ENCODE measurements around the gene CYB561D2. TPM values are rescaled to one million over a fixed set of nuclear protein-coding genes. Genes with fewer than 3 reads are reported as not detected.

Gene CYB561D2
- total RNA-seq, 1 donor from 2014 or later, result 42.7 TPM

DNA sequence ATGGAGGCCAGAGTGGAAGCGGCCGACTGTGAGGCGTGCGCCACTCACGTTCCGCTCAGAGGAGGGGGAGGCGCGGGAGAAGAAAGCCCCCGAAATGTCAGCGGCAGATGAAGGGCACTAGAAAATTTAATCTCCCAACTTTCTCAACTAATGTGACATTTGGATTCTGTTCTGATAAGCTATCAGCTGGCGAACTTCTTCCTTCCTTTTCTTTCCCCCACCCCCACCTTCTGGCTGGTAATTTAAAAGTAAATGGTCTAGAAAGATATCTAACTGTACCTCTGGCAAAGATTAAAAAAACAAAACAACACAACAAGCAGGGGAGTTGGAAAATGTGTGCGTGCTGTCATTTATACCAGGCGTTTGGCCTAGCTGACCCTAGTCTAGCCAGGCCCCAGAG is 35.1 kb downstream of the CYB561D2 start:
- intact Hi-C loops (cut with micrococcal nuclease), result no loop called here

DNA sequence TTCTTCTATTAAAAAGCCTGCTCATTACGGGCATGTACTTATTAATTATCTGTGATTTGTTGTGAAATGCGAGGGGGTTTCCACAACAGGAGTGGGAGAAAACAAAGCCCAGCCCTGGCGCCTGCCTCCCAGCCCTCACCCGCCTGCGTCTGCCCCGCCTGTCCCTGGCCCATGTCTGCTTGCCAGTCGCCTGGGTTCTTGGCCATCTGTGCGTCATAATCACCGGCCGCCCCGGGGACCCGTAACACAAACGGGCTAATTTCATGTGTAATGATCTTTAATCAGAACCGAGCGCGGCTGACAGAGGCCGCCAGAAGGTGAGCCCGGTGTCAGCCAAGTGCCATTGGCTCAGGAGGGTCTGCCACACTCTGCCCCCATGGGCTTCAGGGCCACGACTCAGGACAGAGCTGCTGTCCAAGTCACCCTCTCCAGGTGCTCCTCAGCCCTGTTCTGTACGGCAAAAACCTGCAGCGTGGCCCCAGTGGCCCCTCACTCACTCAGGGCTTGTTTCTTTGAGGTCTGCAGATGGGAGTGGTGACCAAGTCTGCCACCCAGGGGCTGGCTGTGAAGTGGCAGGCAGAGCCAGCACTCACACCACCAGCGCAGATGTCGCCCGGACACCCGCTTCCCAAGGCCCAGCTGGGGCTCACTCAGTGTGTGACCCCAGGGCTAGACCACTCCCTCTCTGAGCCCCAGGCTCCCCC is 37.5 kb downstream of the CYB561D2 start:
- intact Hi-C loops (cut with micrococcal nuclease), result no loop called here

DNA sequence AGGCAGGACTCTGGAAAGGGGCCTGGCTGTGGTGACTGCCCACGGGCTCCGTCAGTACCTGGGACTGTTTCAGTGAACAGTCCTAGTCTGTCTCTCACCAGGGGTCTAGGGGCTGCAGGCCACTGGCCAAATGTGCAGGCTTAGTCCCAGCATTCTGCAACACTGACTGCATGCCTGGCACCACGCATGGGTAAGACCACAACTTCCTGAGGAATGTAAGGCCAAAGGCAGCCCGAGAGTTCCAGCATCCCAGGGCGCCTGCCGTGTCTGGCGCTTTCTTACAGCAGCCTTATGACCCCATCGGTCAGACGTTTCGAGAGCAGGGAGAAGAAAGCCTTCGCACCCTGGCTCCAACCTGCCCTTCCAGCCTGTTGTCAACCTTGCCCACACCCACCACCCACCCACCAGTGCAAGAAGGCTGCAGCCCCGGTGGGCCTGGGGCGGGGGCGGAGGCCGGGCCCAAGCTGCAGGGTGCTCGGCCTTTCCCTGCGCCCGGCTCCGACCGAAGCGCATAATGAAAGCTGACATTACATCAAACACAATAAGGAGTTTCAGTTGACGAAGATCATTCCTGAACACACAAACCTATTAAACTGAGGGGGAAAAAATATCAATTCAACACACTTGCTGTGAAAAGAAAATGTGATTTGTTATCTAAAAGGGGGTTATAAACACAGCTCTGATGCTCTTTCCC is 38.2 kb downstream of the CYB561D2 start:
- intact Hi-C loops (cut with micrococcal nuclease), result no loop called here

GRCh38 chr3:50389414-50389767 is 38.7 kb downstream of the CYB561D2 start:
- intact Hi-C loops (cut with micrococcal nuclease), result no loop called here

DNA sequence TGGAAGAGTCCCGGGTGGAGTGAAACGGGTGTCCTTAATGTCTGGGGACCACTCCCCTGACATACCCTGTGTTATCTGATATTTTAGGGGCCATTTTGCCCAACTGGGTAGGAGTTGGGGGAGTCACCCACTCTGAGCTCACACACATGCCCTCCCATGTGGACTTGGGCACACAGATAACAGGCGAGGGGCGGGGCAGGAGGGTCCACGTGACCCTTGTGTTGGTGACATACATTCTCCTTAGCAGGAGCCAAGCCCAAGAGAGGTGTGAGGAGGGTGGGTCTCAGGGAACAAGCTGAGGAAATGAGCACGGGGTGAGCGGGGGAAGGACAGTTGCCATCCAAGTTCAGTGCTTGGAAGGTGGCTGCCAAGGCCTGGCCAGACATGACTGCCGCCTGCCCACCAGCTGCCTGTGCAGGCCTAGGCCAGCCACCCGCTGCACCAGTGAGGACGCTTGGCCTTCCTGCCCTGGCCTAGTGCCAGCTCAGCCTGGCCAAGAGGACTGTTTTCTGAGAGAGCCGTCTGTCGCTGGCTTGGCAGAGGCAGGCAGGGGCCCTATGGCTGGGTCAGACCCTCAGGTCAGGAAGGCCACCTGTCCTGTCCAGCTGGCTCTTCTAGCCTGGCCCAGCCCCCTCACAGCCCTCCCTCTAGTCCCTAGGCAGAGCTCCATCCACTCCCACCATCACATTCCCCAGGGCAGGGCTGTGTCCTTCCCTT is 40.0 kb downstream of the CYB561D2 start:
- intact Hi-C loops (cut with micrococcal nuclease), result no loop called here

DNA sequence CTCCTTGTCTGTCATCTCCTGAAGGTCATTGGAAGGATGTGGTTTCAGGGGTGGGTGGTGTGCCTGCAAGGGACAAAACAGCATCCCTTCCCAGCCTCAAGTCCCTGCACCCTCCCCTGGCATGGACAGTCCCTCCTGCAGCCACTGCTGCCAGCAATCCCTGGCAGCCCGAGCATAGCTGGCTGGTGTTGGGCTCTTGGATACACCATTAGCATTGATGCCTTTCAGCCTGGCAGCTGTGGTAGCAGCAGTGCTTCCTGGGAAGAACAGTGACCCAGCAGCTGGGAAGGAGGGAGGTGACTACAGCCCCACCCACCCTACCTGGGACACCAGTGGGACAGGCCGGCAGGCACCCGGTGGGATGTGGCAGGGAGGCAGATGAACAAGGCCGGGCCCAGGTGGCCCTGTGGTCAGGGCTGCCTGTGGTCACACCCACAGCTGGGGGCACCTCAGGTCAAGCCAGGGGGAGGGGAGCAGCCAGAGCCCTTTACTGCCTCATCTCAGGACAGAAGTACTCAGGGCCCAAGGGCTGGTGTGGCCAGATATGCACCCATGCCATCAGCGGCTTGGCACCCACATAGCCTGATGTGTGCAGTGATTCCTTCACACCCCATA is 41.5 kb downstream of the CYB561D2 start:
- intact Hi-C loops (cut with micrococcal nuclease), result no loop called here

GRCh38 chr3:50393061-50393460 is 42.4 kb downstream of the CYB561D2 start:
- intact Hi-C loops (cut with micrococcal nuclease), result no loop called here

DNA sequence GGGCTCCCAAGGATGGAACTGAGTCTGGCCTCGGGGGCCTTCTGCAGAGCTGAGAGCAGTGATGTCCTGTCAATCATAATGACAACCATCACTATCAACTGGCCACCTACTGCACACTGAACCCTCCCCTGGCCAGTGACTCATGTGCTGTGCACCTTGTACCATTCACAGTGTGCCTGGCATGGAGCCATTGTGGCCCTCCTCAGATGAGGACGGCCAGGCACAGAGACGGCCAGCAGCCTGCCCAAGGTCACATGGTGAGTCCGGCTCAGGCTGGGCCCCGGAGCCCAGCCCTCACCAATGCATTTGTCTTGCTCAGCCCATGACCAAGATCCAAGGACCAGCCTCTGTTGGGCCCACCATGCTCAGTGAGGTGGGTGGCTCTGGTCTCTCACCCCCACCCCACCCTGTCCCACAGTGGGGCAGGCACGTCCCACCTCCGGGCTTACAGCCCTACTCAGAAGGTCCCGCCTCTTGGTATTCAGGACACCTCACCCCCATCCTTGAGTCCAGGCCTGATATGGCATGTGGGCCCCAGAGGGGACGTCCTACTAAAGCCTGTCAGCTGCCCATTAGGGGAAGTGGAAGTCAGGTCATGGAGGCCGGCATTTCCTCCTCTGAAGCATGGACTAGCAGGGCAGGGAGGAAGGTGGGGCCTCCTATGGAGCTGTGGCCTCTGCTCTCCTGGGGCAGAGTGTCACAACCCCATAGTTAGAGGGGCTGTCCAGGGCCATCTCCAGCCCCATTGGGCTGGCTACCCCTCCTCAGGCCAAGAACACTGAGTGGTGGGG is 44.6 kb downstream of the CYB561D2 start:
- intact Hi-C loops (cut with micrococcal nuclease), result no loop called here

GRCh38 chr3:50396502-50396901 is 45.8 kb downstream of the CYB561D2 start:
- intact Hi-C loops (cut with micrococcal nuclease), result no loop called here

- intact Hi-C loops (cut with micrococcal nuclease), result no loop called here
Measured at GRCh38 chr3:50401978-50402595, 51.4 kb downstream of the CYB561D2 start.

Other genes starting within 250 kb of the CYB561D2 start
- 0.05 and 0.11 TPM in 2 replicates for gene SEMA3F, start 195.5 kb upstream of the CYB561D2 start, total RNA-seq
- not detected in 2 replicates for gene GNAT1, start 159.3 kb upstream of the CYB561D2 start, total RNA-seq
- gene SLC38A3, start 145.6 kb upstream of the CYB561D2 start, total RNA-seq, result not detected in 2 replicates
- 420 and 429 TPM in 2 replicates for gene GNAI2, start 114.7 kb upstream of the CYB561D2 start, total RNA-seq
- 0.30 and 0.57 TPM in 2 replicates for gene SEMA3B, start 81.7 kb upstream of the CYB561D2 start, total RNA-seq
- not detected in 2 replicates for gene LSMEM2, start 71.8 kb upstream of the CYB561D2 start, total RNA-seq
- 99.8 and 103 TPM in 2 replicates for gene IFRD2, start 58.4 kb upstream of the CYB561D2 start, total RNA-seq
- 13.6 and 15.2 TPM in 2 replicates for gene HYAL3, start 51.5 kb upstream of the CYB561D2 start, total RNA-seq
- gene NAA80, start 51.5 kb upstream of the CYB561D2 start, total RNA-seq, result 27.4 and 29.0 TPM in 2 replicates
- 0.07 TPM in 1 of 2 replicates, not detected in the other for gene HYAL1, start 47.3 kb upstream of the CYB561D2 start, total RNA-seq
- 9.0 and 9.1 TPM in 2 replicates for gene HYAL2, start 28.1 kb upstream of the CYB561D2 start, total RNA-seq
- gene TUSC2, start 22.6 kb upstream of the CYB561D2 start, total RNA-seq, result 21.0 and 22.1 TPM in 2 replicates
- gene RASSF1, start 10.0 kb upstream of the CYB561D2 start, total RNA-seq, result 125 and 127 TPM in 2 replicates
- 3.6 and 4.6 TPM in 2 replicates for gene ZMYND10, start 5.1 kb upstream of the CYB561D2 start, total RNA-seq
- gene NPRL2, start 87 bp upstream of the CYB561D2 start, total RNA-seq, result 44.4 and 49.6 TPM in 2 replicates
- 17.8 and 18.4 TPM in 2 replicates for gene TMEM115, start 8.7 kb downstream of the CYB561D2 start, total RNA-seq
- 0.41 and 0.68 TPM in 2 replicates for gene CACNA2D2, start 152.8 kb downstream of the CYB561D2 start, total RNA-seq
- 44.3 and 45.1 TPM in 2 replicates for gene C3orf18, start 216.9 kb downstream of the CYB561D2 start, total RNA-seq
- gene HEMK1, start 218.7 kb downstream of the CYB561D2 start, total RNA-seq, result 58.1 and 63.0 TPM in 2 replicates

Data from T-helper 2 cell treated with Interferon-gamma antibody and Interleukin-4, amounts not matched to agents 100 ng/mL and 5 ng/mL, for 36 hours (primary cell).